ENCODE measurements around the gene SOX13. TPM values are rescaled to one million over a fixed set of nuclear protein-coding genes. Genes with fewer than 3 reads are reported as not detected.

Gene SOX13
- total and polyA plus RNA-seq, 8 donors, result 4.1 to 42.6 (median 11.1) TPM

DNA sequence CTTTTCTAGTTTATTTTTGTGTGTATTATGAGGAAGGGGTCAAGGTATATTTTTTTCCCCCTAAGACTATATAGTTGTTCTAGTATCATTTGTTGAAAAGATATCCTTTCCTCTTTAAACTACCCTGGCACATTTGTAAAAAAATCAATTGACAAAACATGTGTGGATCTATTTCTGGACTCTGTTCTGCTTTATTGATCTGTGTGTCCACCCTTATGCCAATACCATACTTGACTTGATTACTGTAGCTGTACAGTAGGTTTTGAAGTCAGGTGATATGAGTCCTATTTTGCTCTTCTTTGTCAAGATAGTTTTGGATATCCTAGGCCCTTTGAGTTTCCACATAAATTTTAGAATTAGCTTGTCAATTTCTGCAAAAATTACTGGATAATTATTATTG lies 21.2 kb upstream of the SOX13 start:
- no peak for DNase-seq
- no peaks in the 10 kb centered on the region for H3K9me3 ChIP-seq
- H3K27me3 ChIP-seq, result no peaks in the 10 kb centered on the region
- TF ChIP-seq POLR2A (IDR thresholded peaks at IDR 0.05) (no peak), CTCF (IDR thresholded peaks at IDR 0.05) (no peak), EP300 (IDR thresholded peaks at IDR 0.05) (no peak), POLR2AphosphoS5 (IDR thresholded peaks at IDR 0.05) (no peak)
- intact Hi-C loops (cut with DNase I; ENCODE audit: low total_unique reads), result no loop called here
- no peaks in the 10 kb centered on the region for H3K4me1 ChIP-seq
- H3K27ac ChIP-seq, result no peak overlapping the region
- no peaks in the 10 kb centered on the region for H3K36me3 ChIP-seq
- no peak overlapping the region for H3K4me3 ChIP-seq

DNA sequence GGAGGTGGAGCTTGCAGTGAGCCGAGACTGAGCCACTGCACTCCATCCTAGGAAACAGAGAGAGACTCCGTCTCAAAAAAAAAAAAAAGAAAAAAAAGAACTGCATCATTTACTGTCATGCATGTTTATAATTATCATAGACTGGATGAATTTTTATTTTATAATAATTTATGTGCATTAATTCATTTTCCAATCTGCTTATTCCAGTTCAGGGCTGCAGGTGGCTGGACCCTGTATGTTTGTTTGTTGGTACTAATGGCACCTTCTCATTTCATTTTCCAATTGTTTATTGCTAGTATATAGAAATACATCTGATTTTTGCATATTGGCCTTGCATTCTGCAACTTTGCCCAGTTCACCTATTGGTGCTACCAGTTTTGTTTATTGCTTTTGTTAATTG lies 19.0 kb upstream of the SOX13 start:
- Histone ChIP-seq H3K4me1 (no peaks in the 10 kb centered on the region), H3K27ac (no peak overlapping the region), H3K36me3 (no peaks in the 10 kb centered on the region), H3K27me3 (no peaks in the 10 kb centered on the region), H3K4me3 (no peak overlapping the region), H3K9me3 (no peaks in the 10 kb centered on the region)
- TF ChIP-seq POLR2AphosphoS5 (IDR thresholded peaks at IDR 0.05), result no peak
- no peak for TF ChIP-seq EP300 (IDR thresholded peaks at IDR 0.05)
- no peak for TF ChIP-seq POLR2A (IDR thresholded peaks at IDR 0.05)
- no peak for DNase-seq
- WGBS, 5 donors, result 72 to 100% (median 84%) methylated on average over 2 of the region's 2 CpGs
- intact Hi-C loops (cut with DNase I; ENCODE audit: low total_unique reads), result no loop called here

GRCh38 chr1:204059970-204060369 lies 12.9 kb upstream of the SOX13 start:
- Histone ChIP-seq H3K9me3 (no peaks in the 10 kb centered on the region), H3K27ac (no peak overlapping the region), H3K4me1 (peaks cover 0 to 2% (median under 1%) of the 10 kb centered on the region in 4 donors), H3K4me3 (no peak overlapping the region), H3K36me3 (no peaks in the 10 kb centered on the region), H3K27me3 (no peaks in the 10 kb centered on the region)
- no peak for DNase-seq
- TF ChIP-seq CTCF (IDR thresholded peaks at IDR 0.05) (no peak), POLR2AphosphoS5 (IDR thresholded peaks at IDR 0.05) (no peak), POLR2A (IDR thresholded peaks at IDR 0.05) (no peak), EP300 (IDR thresholded peaks at IDR 0.05) (no peak)
- intact Hi-C loops (cut with DNase I; ENCODE audit: low total_unique reads), result no loop called here
- WGBS, 5 donors, result 93 to 96% (median 95%) methylated on average over 7 of the region's 7 CpGs

DNA sequence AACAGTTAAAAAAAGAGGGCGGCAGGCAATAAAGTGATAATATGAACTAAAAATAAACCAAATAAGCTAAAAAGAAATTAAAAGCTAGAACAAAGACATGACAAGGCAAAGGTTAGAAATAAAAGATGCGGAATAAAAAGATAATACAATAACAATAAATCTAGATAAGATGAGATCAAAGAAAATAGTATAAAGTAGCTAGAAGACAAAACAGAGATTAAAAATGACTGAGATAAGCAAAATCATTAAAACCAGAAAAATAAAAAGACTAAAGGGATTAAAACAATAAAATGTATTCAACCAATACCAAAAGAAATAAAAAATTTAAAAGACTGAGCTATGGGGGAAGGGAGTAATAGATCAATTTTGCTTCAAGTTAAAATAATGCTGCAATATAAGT lies 10.8 kb upstream of the SOX13 start:
- TF ChIP-seq POLR2AphosphoS5 (IDR thresholded peaks at IDR 0.05) (no peak), POLR2A (IDR thresholded peaks at IDR 0.05) (no peak), CTCF (IDR thresholded peaks at IDR 0.05) (no peak), EP300 (IDR thresholded peaks at IDR 0.05) (no peak)
- Histone ChIP-seq H3K27ac (no peak overlapping the region), H3K36me3 (no peaks in the 10 kb centered on the region), H3K4me1 (peaks cover 0 to 11% (median 4%) of the 10 kb centered on the region in 4 donors), H3K27me3 (no peaks in the 10 kb centered on the region), H3K4me3 (no peak overlapping the region), H3K9me3 (no peaks in the 10 kb centered on the region)
- intact Hi-C loops (cut with DNase I; ENCODE audit: low total_unique reads), result no loop called here
- 48 to 92% (median 91%) methylated on average over 2 of the region's 2 CpGs for WGBS, 5 donors
- no peak for DNase-seq

GRCh38 chr1:204065174-204065985 lies 7.5 kb upstream of the SOX13 start:
- TF ChIP-seq POLR2AphosphoS5 (IDR thresholded peaks at IDR 0.05) (no peak), POLR2A (IDR thresholded peaks at IDR 0.05) (no peak), CTCF (IDR thresholded peaks at IDR 0.05) (no peak), EP300 (IDR thresholded peaks at IDR 0.05) (no peak)
- peaks cover 0 to 11% (median 4%) of the 10 kb centered on the region in 4 donors for H3K4me1 ChIP-seq
- H3K9me3 ChIP-seq, result no peaks in the 10 kb centered on the region
- DNase-seq, result peak; percentile 51 to 74
- no peaks in the 10 kb centered on the region for H3K36me3 ChIP-seq
- no peaks in the 10 kb centered on the region for H3K27me3 ChIP-seq
- 55 to 63% (median 57%) methylated on average over 8 of the region's 8 CpGs for WGBS, 5 donors
- peak overlapping the region in 2 of 4 donors; percentile 0 to 6 for H3K4me3 ChIP-seq
- H3K27ac ChIP-seq, result no peak overlapping the region
- intact Hi-C loops (cut with DNase I; ENCODE audit: low total_unique reads), result no loop called here
